T-helper 9 cell (primary cell): Measurements from ENCODE around the gene ZNF821.
A peak's percentile ranks its signal among the peaks of the same experiment; 100 is the strongest.
"Not testable (repeated sequence)": the region's sequence is repeated elsewhere in the genome, so short reads cannot be mapped to it uniquely, and the experiment has no call there.

Experiments
- DNase-seq: peaks from one replicate; pipeline ENCODE4 v3.0.0-alpha.2; 2020
- total RNA-seq, 2 donors: gene quantifications; one replicate each; lab custom pipeline; 2026; lab: John Stamatoyannopoulos, UW

Gene ZNF821, protein sequence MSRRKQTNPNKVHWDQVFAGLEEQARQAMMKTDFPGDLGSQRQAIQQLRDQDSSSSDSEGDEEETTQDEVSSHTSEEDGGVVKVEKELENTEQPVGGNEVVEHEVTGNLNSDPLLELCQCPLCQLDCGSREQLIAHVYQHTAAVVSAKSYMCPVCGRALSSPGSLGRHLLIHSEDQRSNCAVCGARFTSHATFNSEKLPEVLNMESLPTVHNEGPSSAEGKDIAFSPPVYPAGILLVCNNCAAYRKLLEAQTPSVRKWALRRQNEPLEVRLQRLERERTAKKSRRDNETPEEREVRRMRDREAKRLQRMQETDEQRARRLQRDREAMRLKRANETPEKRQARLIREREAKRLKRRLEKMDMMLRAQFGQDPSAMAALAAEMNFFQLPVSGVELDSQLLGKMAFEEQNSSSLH
- 9.6 to 13.8 reads per million in 2 donors for total RNA-seq

- DNase-seq: peak; percentile 79
Observed at GRCh38 chr16:71883849-71884638, at the start of gene ZNF821. Gene ZNF821 (minus strand): TSS chr16:71884182. CDS start chr16:71879946, 4,236 bp downstream.

- no peak for DNase-seq
Observed at GRCh38 chr16:71933017-71933416, 49.0 kb upstream of the ZNF821 start.

GRCh38 chr16:71931599-71931998 is 47.6 kb upstream of the ZNF821 start:
- DNase-seq: no peak

DNA sequence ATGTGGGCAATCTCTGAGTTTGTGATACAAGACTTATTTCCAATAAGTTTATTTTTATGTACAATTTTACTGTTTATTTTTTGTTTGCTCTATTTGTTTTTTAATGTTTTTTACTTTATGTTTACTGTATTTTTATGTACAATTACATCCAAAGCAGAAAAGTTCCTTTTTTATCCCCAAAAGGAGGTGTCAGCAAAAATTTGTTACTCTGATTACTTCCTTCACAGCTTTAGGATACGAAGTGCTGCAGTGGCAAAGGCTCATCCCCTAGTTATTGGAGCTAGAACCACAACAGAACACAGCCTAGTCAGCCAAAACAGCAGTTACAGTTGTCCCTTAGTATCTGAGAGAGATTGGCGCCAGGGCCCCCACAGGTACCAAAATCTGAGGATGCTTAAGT is 47.0 kb upstream of the ZNF821 start:
- DNase-seq: no peak

DNA sequence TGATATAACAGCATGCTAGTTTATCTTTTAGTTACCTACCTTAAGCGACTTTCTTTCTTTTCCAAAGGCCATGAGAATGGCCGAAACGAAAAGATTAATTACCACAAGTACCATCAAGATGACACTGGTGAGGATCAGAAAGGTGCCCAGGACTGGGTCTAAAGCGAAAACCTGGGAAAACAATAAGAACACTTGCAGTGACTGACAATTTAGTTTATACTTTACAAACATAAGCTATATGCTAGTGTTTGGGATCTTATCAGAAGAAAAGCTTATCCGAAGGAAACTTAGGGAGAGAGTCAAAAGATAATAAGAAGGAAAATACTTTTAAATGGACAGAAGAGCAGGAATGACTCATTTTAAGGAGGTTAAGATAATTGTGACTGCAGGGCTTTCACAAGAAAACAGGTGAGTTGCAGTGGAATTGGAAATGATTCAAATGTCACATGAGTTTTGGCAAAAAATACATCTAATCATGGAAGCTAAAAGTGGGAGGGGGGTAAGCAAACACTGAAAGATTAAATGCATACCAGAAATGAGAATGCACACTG is 46.1 kb upstream of the ZNF821 start:
- no peak for DNase-seq

GRCh38 chr16:71929048-71929447 is 45.1 kb upstream of the ZNF821 start:
- no peak for DNase-seq

DNA sequence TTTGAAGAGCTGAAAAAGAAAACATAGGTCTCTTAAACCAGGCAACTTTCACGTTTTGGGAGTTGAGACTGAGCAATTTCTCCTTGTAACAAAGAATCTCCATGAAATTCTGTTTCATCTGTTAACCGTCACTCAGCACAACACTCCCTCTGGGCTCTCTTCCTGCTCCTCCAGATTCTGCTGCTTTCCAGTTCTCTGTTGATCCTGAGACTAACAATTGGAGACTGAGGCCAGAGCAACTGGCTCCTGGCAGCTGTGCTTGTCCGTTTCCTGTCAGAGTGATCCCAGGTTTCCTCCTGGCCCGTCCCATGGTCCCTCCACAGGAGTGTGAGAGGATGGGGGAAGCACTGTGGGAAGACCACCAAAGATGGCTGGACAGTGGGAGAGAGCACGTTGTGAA is 43.8 kb upstream of the ZNF821 start:
- DNase-seq: no peak

DNA sequence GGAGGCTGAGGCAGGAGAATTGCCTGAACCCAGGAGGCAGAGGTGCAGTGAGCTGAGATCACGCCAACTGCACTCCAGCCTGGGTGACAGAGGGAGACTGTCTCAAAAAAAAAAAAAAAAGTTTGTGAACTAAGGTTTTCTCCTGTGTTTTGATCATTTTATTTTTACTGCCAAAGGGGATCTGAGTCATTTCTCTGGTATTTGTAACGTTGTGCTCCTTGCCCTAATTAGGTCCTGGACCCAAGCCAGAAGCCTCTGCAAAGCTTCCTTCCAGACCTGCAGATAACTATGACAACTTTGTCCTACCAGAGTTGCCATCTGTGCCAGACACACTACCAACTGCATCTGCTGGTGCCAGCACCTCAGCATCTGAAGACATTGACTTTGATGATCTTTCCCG is 43.4 kb upstream of the ZNF821 start:
- DNase-seq: no peak

GRCh38 chr16:71924710-71925109 is 40.7 kb upstream of the ZNF821 start:
- DNase-seq: no peak

DNA sequence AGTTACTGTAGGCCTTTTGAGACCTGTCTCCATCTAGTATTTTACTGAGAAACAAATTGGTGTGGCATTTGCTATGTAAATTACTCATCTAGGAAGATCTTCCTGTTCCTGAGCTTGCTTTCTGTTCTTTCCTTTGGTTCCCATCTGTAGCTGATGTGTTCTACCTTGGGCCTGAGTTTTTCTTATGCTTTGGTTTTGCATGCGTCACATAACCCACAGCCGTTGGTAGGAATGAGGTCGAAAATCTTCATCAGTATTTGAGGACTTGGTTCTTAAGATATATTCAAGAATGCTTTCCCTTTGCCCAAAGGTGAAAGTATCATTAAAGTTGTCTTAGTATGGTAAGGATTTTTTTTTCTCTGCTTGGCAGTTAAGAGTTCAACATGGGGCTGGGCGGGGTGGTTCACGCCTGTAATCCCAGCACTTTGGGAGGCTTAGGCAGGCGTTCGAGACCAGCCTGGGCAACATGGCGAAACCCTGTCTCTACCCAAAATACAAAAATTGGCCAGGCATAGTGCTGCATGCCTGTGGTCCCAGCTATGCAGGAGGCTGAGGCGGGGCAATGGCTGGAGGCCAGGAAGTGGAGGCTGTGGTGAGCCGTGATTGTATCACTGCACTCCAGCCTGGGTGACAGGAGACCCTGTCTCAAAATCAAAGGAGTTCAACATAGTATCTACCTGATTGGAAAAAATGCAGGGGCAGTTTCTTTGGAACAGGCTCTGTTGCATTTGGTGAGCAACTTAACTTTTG is 40.1 kb upstream of the ZNF821 start:
- no peak for DNase-seq

DNA sequence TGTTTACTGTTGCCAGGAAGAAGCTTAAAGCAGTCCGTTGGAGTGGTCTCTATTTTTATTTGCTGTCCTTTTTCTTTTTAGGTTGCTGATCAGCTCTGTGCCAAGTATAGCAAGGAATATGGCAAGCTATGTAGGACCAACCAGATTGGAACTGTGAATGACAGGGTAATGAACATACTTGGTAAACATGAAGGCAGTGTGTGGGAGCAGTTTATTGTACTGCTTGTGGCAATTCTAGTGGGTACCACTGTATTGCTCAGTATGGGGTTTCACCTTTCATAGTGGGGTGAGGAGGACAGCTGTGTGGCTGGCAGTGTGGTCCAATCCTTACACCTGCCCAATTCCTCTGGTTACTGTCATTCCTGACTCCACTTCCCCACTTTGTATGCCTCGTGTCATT is 36.7 kb upstream of the ZNF821 start:
- no peak for DNase-seq

DNA sequence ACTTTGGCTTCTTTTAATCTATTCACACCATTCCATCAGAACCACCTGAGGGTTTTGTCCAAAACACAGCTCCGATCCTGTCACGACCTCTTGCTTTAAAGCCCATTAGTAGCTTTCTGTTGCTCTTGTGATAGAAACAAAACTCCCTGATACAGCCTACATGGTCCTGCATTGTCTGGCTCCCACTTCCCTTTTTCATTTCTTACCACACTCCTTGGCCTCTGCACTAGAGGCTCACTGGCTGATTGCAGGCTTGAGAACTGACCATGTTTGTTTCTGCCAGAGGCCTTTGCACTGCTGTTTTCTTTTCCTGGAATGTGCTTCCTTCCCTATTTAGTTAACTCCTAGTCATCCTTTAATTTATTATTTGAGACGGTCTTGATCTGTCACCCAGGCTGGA is 35.1 kb upstream of the ZNF821 start:
- DNase-seq: no peak

- no peak for DNase-seq
Observed at GRCh38 chr16:71917900-71918299, 33.9 kb upstream of the ZNF821 start.

DNA sequence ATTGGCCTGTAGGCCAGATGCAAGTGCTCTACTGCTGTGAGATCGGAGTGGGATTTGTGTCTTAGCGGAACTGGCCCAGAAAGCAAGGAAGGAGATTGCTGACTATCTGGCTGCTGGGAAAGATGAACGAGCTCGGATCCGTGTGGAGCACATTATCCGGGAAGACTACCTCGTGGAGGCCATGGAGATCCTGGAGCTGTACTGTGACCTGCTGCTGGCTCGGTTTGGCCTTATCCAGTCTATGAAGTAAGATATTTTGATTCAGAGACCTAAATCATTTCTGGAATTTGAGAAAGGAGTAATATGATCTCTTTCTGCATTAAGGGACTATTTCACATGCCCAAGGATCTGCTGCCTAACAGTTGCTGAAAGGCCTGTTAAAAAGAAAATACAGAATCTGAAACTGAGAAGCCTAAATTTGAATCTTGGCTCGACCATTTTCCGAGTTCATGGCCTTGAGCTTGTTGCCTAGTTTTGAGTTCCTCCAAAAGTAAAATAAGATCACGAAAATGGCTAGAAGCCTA is 32.5 kb upstream of the ZNF821 start:
- DNase-seq: no peak

DNA sequence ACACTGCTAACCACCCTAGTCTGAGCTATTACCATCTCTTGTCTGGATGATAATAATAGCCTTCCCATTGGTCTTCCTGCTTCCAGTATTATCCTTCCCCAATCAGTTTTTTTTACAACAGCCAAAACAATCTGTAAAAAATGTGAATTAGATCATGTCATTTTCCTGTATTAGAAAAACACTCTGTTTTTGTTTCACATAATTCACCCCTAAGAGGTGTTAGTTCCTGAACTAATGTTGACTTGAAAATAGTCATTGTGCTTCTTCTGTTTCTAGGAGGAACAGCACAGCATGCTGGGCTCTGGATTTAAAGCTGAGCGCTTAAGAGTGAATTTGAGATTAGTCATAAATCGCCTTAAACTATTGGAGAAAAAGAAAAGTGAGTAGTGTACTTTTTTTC is 31.4 kb upstream of the ZNF821 start:
- DNase-seq: no peak

GRCh38 chr16:71914802-71915201 is 30.8 kb upstream of the ZNF821 start:
- no peak for DNase-seq

DNA sequence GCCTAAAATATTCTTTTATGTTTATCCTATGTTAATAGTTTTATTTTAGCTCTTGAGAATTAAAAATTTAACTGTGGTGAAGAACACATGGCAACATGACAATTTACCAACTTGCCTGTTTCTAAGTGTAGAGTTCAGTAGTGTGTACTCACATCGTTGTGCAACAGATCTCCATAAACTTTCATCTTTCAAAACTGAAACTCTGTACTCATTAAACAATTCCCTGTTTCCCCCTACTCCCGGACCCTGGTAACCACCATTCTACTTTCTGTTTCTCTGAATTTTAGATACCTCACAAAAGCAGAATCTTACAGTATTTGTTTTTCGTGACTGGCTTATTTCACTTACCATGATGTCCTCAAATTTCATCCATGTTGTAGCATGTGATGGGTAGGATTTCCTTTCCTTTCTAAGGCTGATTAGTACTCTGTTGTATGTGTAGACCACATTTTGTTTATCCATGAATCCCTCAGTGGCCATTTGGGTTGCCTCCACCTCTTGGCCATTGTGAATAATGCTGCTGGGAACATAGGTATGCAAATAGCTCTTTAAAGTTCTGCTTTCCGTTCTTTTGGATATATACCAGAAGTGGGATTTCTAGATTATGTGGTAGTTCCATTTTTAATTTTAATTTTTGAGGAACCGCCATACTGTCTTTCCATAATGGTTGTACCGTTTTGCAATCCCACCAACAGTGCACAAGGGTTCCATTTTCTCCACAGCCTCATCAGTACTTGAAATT is 28.7 kb upstream of the ZNF821 start:
- DNase-seq: no peak

- no peak for DNase-seq
Observed at GRCh38 chr16:71911121-71911520, 27.1 kb upstream of the ZNF821 start.

GRCh38 chr16:71905765-71906164 is 21.8 kb upstream of the ZNF821 start:
- not testable (repeated sequence) for DNase-seq

GRCh38 chr16:71904239-71904638 is 20.3 kb upstream of the ZNF821 start:
- DNase-seq: no peak

DNA sequence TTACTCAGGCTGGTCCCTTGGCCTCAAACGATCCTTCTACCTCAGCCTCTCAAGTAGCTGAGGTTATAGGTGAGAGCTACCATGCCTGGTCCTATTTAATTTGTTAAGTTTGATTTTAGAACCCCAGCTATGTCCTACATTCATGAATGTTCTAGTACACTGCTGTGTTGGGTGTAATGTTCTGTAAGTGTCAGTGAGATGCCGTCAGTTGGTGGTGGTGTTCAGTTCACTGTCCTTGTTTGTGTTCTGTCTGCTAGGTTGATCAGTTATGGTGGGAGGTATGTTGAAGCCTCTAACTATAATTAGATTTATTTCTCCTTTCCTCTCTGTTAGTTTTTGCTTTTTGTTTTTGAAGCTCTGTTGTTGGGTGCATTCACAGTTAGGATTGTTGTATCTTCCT is 19.6 kb upstream of the ZNF821 start:
- no peak for DNase-seq
